ENCODE results near the gene CECR2. TPM values are rescaled to one million over a fixed set of nuclear protein-coding genes. Genes with fewer than 3 reads are reported as not detected.
A peak's percentile ranks its signal among the peaks of the same experiment; 100 is the strongest.

The CECR2 gene
- total RNA-seq, 1 donor from 2014 or later = 0.10 TPM

GRCh38 chr22:17368144-17368543 is 1.1 kb upstream of the CECR2 start:
- DNase-seq (ENCODE audit: low read depth) = no peak

DNA sequence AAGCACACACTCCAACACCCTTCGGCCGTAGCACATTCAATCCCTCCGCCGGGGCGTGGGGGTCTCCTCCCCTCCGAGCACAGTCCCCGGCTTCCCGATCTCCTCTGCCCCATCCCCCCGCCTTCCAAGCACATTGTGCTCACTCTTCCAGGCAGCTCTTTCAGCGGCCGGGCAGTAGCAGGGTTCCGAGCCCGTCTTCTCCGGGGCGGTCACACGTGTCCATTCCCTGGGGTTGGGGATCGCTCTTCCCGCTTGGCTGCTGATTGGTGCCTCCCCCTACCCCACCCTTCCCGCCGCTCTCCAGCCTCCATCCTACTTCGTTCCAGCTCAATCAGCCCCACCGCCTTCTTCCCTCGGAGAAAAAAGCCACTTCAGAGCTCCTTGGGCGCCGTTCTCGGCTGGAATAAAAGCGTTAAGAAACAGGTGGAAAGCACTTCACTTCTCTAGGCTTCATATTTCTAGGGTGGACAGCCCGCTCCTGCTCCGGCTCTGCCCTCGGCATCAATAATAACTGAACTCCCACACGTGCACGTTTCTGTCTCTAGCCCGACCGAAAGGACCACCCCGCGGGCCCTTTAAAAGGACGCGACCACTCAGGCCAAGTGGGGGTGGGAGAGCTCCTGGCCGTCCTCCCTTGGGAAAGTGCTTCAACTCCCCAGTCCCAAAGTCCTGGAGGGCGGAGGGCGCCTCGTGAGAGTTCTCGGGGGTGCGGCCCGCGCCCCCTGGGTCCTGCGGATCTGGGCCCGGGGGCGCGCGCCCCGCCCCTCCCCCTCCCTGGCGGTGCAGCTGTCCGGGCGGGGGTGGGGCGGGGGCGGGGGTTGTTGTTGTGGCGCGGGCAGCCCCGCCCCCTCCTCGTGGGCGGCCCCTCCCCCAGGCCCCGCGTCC is 464 bp upstream of the CECR2 start:
- peak; percentile 10 for DNase-seq (ENCODE audit: low read depth)

- no peak for DNase-seq (ENCODE audit: low read depth)
Observed at GRCh38 chr22:17370026-17370765, 936 bp downstream of the CECR2 start.

DNA sequence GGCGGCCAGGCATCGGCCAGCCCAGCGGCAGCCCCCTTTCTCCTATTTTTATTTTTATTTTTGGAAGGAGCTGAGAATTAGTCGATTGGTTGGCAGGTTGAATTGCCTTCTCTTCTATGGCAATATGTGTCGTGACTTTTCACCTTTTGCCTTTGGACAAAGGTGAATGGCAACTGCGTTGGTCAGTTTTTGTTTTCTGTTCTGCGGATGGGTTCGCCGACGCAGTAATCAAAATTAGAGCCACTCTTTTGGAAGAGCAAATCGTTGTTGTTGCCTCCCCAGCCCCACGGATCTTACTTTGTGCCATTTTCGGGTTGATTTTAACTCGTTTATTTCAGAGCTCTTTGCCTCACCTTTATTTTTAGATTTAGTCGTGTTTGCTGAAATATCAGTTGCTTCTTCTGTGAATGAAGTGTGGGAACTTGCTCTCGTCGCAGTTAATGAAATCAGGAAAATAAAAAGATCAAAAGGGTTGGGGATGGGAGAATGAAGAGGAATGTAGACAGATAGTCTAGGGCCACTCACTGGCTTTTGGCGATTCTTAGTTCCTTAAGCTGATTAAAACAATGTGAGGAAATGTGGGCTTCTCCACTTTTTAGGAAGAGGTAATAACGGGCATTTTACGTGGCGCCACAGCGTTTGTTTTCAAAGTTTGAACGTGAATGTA is 1.6 kb downstream of the CECR2 start:
- DNase-seq (ENCODE audit: low read depth) = no peak

DNA sequence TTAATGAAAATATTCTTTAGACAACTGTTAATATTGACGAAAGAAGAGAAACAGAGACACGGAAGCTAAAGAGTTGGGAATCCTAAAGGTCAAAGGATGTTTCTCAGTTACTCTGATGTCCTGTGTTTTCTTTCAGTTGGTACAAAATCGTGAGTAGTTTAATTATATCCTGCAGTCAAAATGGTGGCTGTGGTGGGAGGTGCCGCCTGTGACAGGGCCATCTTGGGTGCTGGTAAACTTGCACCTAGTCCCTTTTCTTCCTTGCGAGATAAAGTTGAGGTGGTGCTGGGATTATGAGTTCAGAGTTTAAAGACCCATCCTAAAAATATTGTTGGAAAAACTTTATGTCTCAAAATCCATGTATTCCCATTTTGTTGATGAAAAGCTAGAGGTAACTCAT is 2.2 kb downstream of the CECR2 start:
- DNase-seq (ENCODE audit: low read depth) = no peak

DNA sequence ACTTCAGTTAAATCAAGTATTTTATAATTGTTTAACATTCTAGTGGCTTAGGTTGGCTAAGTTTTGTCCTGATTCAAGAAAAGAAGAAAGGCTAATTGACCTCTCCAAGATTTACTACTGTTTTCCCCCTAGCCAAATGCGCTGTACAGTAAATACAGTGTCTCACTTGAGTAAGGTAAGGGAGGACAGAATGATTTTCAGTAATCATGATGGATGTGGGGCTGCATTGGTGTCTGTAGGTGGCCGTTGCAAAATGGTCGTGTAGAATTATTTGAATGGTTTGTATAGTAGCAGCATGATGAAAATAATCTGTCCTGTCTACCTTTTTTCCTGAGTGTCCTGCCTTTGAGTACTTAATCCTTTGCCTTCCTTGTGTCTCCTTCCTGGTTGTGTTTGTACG is 4.6 kb downstream of the CECR2 start:
- no peak for DNase-seq (ENCODE audit: low read depth)

DNA sequence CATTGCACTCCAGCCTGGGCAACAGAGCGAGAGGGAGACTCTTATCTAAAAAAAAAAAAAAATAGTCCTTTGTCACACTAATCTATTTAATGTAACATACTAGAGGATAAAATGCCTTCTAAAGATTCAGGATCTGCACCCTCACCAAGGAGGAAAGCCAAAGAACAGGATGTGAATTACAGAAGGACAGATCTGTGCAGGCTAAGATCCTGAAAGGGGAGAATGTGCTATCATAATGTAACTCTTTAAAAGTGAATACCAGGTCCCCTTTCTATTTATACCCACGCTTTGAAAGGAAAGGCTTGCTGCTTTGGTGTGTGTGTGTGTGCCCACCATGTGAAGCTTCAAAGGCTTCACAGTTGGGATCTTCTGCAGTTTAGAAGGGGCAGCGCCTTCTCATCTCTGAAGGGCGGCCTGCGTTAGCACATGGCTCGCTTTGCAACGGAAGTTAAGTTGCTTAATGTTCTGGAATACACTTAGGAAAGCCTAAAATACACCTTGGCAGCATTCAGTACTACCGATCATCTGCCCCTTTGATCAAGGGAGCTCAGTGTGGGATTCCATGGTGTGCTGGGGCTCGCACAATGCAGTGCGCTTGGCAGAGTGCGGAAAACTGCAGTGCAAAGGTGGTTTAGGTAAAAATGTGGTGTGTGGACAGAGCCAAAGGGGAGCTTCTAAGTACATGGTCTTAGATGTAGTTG is 6.8 kb downstream of the CECR2 start:
- DNase-seq (ENCODE audit: low read depth) = no peak

GRCh38 chr22:17376950-17377349 is 7.7 kb downstream of the CECR2 start:
- DNase-seq (ENCODE audit: low read depth) = no peak

GRCh38 chr22:17379944-17380343 is 10.7 kb downstream of the CECR2 start:
- no peak for DNase-seq (ENCODE audit: low read depth)

DNA sequence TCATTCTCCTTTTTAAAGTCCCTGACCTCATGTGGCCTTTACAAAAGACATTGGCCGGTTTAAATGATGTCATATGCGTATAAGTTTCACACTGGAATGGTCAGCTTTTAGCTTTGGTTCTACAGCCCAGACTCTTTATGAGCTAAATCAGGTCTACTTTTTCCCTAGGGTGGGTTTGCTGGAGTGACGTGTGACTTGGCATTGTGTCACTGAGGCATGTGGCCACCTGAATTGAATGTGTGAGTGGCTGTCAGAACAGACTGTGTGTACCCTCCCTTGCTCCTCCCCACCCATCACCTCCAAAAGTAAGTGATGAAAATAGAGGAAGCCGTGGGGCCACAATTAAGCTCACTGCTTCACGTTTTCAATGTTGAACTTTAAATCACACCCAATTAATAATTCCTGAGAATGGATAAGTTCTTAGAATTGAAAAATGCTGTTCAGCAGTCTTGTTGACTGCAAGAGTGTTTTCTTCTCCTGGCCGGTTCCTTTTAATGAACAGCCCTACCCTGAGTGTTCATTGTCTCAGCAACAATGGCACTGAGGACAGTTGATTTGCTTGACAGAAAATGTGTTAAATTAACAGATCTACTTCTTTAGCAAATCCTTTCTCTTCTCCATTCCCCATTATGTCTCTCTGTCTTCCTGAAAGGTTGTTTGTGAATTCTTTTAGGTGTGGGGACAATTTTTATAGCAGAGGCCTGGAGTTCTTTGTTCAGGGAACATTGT is 11.3 kb downstream of the CECR2 start:
- DNase-seq (ENCODE audit: low read depth) = no peak

DNA sequence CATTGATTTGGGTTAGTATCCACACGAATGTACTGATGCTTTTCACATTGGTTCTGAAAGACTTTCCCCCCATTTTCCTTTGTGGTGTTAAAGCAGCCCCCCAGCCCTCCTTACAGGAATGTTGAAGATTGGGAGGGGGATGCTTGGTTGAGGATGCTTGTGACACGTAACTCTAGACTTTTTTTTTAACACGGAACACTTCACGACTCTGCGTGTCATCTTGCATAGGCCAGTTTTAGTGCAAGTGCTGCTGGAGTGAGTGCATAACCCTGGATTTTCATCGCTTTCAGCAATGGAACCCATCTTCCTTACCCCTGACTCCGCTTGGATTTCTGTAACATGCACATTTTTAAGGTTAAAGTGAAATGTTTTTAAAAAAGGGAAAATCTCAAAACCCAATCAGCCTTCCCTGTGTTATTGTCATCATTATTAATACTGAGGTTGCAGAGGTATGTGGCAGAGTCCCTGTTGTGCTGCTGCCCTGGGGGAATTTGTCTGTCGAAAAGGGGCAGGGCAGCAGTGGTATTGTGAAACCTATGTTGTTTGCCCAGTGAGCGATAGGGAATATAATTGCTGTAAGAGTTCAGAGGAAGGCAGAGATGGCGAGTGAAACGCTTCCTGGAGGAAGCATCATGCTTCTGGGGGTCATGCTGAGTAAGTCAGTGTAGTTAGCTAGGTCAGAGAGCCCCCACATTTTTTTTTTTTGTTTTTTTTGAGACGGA is 12.1 kb downstream of the CECR2 start:
- peak; percentile 42 for DNase-seq (ENCODE audit: low read depth)

GRCh38 chr22:17384612-17385330 is 15.5 kb downstream of the CECR2 start:
- DNase-seq (ENCODE audit: low read depth) = no peak

DNA sequence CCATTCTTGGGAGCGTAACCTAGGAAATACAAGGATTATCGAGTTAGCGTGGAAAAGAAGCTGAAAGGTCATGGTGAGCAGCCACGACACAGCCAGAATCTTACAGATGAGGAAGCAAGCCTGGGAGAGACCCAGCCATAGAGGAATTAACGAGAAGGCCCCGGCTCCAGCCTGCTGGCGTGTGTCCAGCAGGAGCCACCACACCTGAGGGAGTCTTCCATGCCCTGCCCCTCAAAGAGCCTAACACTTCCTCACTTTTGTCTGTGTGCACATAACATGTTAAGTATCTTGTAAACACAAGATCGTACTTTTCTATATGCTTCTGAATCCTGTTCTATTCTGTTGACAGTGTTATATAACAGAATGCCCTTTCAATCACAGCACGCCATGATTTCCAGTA is 18.1 kb downstream of the CECR2 start:
- DNase-seq (ENCODE audit: low read depth) = no peak

DNA sequence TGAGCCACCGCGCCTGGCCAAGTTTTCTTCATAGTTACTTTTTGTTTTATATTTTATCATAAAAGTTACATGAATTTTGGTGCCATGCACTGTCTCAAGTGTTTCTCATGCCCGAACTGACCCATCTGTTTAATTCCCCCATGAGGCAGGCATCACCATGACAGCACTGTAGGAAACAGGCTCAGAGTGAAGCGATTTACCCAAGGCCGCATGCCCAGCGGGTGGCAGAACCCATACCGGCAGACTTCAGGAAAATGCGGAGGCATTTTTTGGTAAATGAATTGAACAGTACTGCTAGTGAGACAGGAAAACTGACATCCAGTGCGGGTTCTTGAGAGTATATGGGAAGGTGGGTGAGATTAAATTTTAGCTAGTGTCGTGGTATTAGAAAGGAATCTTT is 19.0 kb downstream of the CECR2 start:
- no peak for DNase-seq (ENCODE audit: low read depth)

GRCh38 chr22:17390087-17390486 is 20.8 kb downstream of the CECR2 start:
- no peak for DNase-seq (ENCODE audit: low read depth)

DNA sequence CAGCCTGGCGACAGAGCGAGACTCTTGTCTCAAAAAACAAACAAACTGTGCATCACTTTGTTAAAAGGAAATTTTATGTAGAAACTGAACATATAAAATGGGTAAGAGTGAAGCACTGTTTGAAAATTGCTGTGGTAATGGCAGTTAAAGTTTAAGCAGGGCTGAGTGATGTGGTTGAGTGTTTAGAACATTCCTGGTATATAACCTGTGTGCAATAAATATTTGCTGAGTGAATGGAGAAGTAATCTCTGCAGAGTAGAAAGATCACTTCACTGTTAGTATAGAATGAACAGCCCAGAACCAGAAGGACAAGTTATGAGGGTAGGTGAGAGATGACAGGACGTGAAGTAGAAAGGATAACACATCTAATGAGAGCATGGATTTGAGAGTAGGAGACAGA is 27.3 kb downstream of the CECR2 start:
- peak; percentile 65 for DNase-seq (ENCODE audit: low read depth)

GRCh38 chr22:17397756-17398547 is 28.7 kb downstream of the CECR2 start:
- DNase-seq (ENCODE audit: low read depth) = peak; percentile 43

GRCh38 chr22:17400305-17400704 is 31.0 kb downstream of the CECR2 start:
- DNase-seq (ENCODE audit: low read depth) = no peak

DNA sequence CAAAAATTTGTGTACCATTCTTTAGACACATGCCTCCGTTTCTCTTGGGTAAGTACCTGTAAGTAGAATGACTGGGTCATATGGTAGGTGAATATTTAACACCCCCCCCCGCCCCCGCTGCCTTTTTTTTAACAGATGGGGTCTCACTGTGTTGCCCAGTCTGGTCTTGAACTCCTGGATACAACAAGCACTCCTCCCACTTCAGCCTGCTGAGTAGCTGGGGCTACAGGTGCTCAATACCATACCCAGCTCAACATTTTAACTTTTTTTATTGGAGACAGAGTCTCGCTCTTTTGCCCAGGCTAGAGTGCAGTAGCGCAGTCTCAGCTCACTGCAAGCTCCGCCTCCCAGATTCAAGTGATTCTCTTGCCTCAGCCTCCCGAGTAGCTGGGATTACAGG is 32.5 kb downstream of the CECR2 start:
- DNase-seq (ENCODE audit: low read depth) = no peak

Measured in renal cortical epithelial cell (primary cell).